Activated CD8-positive, alpha-beta memory T cell treated with anti-CD3 and anti-CD28 coated beads, Interleukin-2, amount 50 U/mL, for 24 hours (primary cell): ENCODE measurements around the gene SPIN2B.
A peak's percentile ranks its signal among the peaks of the same experiment; 100 is the strongest.
"Not testable (repeated sequence)": the region's sequence is repeated elsewhere in the genome, so short reads cannot be mapped to it uniquely, and the experiment has no call there.

Experiments used
- DNase-seq: peaks from one replicate; pipeline ENCODE4 v3.0.0-alpha.2; 2020; ENCODE audit errors: extremely low read depth

Gene SPIN2B

DNA sequence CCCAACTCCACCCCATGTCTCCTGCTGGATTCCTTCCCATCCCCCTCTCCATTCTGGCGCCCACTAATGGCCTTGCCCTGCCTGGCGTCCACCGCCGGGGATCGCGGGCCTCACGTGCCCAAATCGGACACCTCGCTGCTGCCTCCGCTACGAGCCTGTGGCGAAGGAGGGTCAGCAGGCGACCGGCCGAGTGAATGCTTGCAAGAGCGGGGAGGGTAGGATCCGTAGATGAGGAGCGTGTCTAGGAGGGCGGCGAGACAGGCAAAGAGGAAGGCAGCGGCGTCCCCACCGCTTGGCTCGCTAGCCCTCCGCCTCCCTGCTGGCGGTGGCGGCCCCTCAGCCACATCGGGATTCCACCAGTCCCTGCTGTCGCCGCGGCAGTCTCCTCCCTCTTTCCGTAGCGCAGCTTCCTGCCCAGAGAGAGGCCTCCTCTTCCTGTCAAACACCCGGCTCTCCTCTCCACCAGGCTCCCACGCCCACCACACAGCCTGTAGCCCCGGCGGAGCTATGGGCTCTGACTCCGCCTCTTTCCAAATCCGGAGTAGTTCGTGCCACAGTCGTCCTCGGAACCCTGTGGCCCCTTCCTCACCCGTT lies at the start of gene SPIN2B:
Gene SPIN2B, minus strand, starts transcription at position 387 of the 594 bp plus-strand sequence.
- DNase-seq = peak; percentile 68

GRCh38 chrX:57156397-57157049 lies 35.2 kb upstream of the SPIN2B start:
- no peak for DNase-seq

- no peak for DNase-seq
These were observed 33.8 kb upstream of the SPIN2B start for GRCh38 chrX:57155171-57155570.

DNA sequence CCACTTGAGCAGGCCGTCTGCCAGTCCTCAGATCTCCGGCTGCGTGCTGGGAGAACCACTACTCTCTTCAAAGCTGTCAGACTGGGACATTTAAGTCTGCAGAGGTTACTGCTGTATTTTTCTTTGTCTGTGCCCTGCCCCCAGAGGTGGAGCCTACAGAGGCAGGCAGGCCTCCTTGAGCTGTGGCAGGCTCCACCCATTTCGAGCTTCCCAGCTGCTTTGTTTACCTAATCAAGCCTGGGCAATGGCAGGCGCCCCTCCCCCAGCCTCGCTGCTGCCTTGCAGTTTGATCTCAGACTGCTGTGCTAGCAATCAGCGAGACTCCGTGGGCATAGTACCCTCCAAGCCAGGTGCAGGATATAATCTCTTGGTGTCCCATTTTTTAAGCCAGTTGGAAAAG lies 30.9 kb upstream of the SPIN2B start:
- not testable (repeated sequence) for DNase-seq

GRCh38 chrX:57138674-57139073 lies 17.3 kb upstream of the SPIN2B start:
- DNase-seq = no peak

- no peak for DNase-seq
These were observed 16.2 kb upstream of the SPIN2B start for GRCh38 chrX:57137501-57137900.

DNA sequence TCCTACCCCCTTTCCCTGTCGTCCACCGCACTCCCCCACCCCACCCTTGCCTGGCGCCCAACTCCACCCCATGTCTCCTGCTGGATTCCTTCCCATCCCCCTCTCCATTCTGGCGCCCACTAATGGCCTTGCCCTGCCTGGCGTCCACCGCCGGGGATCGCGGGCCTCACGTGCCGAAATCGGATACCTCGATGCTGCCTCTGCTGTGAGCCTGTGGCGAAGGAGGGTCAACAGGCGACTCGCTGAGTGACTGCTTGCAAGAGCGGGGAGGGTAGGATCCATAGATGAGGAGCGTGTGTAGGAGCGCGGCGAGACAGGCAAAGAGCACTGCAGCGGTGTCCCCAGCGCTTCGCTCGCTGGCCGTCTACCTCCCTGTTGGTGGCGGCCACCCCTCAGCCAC lies 15.7 kb upstream of the SPIN2B start, which contains the start of gene SPIN2A:
Gene SPIN2A, minus strand, starts transcription at position 325 of the 400 bp plus-strand sequence. CDS start 800 bp downstream, outside the sequence.
- DNase-seq = not testable (repeated sequence)

- DNase-seq = not testable (repeated sequence)
These were observed 15.2 kb upstream of the SPIN2B start for GRCh38 chrX:57136589-57136988.

DNA sequence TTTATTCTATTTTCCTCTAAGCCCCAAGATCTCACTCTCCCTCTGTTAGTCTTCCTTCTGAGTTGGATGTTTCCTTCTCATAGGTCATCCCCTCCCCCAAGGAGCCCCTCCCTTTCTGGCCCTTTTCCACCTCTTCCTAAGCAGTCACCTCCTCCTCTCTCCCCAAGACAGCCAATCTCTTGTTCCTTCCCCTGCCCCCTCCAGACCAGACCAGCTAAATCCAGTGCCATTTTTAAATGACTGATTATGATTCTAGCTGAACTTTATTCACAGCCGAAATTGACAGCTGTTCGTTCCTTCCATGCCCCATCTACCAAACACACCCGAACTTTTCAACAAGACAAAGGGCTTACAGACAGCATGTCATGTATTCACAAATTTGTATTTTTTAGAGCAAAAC lies 13.9 kb upstream of the SPIN2B start:
- DNase-seq = no peak

- no peak for DNase-seq
These were observed 13.4 kb upstream of the SPIN2B start for GRCh38 chrX:57134702-57135101.

DNA sequence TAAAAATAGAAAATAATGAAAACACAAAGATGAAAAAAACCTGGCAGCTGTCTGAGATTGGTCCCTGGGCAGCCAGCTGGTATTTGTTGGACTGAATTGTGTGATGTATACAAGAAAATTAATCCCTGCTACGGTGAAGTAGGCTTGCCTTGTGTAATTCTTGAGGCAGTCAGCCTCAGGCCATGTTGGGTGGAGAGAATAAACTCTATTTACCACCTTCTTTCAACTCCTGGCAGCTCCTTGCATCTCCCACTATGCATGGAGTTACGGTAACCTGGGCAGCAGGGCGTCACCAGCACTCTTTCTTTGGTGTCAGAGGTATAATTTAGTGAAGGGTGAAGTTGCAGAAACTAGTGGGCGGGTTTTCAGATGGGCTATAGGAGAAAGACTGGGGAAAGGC lies 12.4 kb upstream of the SPIN2B start:
- DNase-seq = no peak

- DNase-seq = not testable (repeated sequence)
These were observed 11.9 kb upstream of the SPIN2B start for GRCh38 chrX:57133284-57133683.

GRCh38 chrX:57132046-57132445 lies 10.7 kb upstream of the SPIN2B start:
- DNase-seq = no peak

DNA sequence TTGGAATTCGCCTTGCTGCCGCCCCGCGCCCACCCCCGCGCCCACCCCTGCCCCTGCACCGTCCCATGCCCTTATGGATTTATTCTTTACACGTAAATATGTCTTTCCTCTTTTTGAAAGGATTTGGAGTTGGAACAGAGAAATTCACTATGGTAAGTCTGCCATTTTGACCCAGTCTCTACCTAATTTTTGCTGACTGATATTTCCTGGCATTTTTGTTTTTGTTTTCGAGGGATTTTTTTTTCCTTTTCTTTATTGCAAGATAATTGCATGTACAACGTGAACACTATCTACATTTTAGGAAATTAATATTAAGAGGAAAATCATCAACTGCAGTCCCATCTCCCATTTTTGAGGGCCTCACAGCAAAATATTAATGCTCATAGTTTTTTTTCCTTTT lies 468 bp upstream of the SPIN2B start:
- no peak for DNase-seq

GRCh38 chrX:57120619-57121161 lies 658 bp downstream of the SPIN2B start:
- not testable (repeated sequence) for DNase-seq

DNA sequence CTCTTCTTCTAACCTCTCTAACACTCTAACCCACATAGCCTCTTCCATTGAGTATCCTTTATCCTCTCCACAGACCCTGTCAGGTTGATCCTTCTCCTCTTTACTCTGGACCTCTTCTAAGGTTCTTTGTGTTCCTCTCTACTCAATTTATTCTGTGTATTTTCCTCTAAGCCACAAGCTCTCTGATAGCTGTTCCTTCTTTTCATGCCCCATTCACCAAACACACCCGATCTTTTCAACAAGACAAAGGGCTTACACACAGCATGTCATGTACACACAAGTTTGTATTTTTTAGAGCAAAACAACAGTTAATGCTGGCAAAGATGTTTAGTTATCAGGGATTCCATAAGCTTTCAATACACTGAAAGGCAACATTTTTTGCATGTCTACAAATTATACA lies 1.9 kb downstream of the SPIN2B start:
- no peak for DNase-seq

DNA sequence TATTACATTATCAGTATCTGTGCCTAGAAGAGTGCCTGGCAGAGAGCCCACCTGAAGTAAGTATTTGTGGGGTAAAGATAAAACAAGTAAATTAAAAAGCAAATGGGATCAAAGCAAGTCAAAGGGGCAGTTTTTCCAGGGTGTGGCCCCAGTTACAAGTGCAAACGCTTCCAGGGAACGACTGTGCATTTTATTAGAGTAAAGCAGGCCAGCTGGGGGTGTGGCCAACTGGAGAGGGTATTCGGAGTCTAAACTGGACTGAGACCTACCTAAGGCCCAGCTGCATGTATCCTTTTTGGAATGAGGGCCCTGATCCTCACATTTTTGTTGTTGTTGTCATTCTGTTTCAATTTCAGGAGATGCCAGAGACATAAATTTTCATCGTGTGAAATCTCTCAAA lies 3.8 kb downstream of the SPIN2B start:
- DNase-seq = not testable (repeated sequence)

DNA sequence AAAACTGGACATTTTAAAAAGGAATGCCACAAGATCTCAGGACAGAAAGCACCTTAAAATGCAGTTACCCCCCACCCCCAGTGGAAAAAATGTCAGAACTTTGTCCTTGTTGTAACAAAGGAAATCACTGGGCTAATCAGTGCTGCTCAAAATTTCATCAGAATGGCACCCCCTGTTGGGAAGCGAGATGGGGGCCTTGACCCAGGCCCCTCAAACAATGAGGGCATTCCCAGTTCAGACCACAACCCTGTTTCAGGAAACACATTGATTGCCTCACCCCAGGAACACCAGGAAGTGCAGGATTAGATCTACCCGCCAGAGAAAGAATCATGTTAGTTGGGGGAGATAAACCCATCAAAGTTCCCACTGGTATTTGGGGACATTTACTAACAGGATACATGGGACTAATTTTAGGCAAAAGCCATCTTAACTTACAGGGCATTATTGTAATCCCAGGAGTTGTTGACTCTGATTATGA lies 16.4 kb downstream of the SPIN2B start:
- DNase-seq = no peak

- no peak for DNase-seq
These were observed 16.9 kb downstream of the SPIN2B start for GRCh38 chrX:57104406-57104805.

DNA sequence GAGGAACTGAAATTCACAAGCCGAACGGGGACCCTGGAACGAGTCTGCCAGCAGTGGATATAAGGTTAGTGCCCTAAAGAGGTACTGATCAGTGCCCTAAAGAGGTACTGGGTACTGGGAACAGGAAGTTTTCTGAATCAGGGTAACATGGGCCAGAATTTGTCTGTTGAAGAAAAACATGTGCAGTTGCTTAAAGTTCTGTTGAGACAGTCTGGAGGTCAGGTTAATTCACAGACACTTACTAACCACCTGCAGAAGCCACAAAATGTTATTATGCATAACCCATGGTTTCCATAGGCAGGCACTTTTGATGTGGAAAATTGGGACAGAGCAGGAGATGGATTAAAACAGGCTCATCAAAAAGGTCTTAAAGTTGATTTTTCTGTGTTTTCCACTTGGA lies 17.9 kb downstream of the SPIN2B start:
- no peak for DNase-seq

GRCh38 chrX:57102918-57103317 lies 18.4 kb downstream of the SPIN2B start:
- not testable (repeated sequence) for DNase-seq

- no peak for DNase-seq
These were observed 38.2 kb downstream of the SPIN2B start for GRCh38 chrX:57083143-57083542.

- no peak for DNase-seq
These were observed 46.9 kb downstream of the SPIN2B start for GRCh38 chrX:57074458-57074857.
